Muscle of back (tissue), 11 donors: Measurements from ENCODE around the gene PPY. TPM values are rescaled to one million over a fixed set of nuclear protein-coding genes. Genes with fewer than 3 reads are reported as not detected.
"Not testable (repeated sequence)": the region's sequence is repeated elsewhere in the genome, so short reads cannot be mapped to it uniquely, and the experiment has no call there.

ENCODE experiments used
- DNase-seq, 3 donors: peaks; one replicate each; pipeline versions ENCODE4 v3.0.0 to v3.0.0-alpha.2; 2013
- polyA plus RNA-seq, 10 donors: library from polyadenylated mRNA; unstranded; fragments of 120-200 nt; gene quantifications; one replicate each; pipeline ENCODE4 v1.2.1, GENCODE V29; 2013; ENCODE audit not compliant: insufficient read length in 10 of 10

The PPY gene
- polyA plus RNA-seq, 10 donors = not detected

DNA sequence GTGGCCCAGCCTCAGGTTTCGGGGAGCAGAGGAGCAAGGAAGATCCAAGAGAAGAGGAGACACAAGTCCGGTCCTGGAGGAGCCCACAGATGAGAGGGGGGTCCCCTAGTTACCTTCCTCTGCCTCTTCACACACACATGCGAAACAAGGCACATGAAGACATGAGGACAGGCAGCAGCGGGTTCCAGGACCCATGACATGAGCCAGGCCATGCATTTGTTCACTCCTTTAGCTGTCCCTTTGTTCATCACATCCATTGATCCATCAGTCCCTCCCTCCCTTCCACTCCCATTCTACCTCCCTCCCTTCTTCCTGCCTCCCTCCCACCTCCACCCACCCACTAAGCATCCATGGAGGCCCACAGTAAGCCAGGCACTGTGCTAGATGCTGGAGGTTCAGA is 9.4 kb downstream of the PPY start:
- no peak for DNase-seq

DNA sequence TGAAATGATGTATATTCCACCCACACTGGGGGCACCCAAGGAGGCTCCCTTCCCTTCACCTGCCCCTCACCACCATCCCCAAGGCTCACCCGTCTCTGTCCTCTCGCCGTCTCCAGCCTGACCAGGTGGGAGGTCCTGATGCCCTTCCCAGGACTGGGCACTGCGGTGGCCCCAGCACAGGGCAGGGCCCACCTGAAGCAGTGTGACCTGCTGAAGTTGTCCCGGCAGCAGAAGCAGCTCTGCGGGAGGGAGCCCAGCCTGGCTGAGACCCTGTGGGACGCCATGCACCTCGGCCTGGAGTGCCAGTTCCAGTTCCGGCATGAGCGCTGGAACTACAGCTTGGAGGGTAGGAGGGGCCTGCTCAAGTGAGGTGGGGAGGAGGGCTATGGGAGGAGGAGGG is 9.9 kb downstream of the PPY start:
- DNase-seq = no peak

DNA sequence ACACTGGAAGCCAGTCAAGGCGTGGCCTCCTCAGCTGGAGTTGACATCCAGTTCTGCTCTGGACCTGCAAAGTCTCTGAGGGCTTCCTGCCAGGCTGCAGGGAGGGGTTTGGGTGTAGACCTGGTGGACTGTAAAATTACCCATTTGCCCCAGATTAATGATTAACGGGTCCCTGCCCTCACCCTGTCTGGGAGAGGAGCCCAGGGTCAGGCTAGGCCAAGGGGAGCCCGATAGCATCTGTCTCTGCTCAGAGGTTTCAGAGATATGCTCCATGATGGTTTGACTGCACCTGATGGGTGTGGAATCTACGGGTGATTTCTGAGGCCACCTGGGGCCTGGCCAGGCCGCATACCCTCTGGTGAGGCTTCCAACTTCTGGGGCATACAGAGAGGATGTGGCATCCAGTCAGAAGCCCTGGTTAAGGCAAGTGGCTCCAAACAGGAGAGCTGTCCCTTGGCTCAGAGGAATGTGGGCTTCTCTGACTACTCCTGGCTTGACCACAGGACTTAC is 11.2 kb downstream of the PPY start:
- no peak for DNase-seq

GRCh38 chr17:43928609-43929008 is 13.7 kb downstream of the PPY start:
- no peak for DNase-seq

GRCh38 chr17:43927929-43928328 is 14.3 kb downstream of the PPY start:
- DNase-seq = not testable (repeated sequence)

DNA sequence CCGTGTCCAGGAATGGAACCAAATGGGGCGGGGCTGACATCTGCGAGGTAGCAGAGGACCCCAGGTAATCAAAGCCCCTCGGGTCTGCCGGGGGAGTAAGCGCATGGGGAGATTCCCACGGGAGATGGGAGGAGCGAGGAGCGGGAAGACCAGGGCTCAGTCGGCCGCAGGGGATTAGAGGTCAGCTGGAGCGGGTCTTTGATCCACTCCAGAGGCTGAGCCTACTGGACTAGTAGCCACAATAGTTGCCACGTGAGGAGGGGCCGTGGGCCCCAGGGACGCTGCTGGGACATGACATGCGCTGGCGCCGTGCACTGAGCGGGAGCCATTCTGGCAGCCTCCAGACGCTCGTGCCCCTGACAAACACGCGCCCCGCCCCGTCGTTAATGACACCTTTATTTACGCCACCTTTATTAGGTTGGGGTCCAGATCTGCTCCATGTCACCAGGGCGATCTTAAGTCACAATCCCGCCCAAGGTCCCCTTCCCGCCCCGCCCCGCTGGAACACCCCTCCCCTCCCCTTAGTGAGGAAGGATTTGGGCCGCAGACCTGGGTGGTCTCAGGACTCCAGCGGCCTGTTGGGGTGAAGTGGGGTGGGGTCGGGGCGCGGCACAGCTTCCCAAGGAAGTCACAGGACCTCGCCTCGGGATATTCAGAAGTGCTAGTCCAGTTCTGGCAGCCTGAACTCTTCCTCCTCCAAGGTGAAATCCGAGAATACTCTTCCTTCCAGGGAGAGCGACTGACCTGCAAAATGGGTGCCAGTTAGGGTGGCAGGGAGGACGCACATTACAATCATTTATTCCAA is 15.0 kb downstream of the PPY start:
- DNase-seq = no peak

- DNase-seq = no peak
Observed at GRCh38 chr17:43924558-43924957, 17.7 kb downstream of the PPY start.

DNA sequence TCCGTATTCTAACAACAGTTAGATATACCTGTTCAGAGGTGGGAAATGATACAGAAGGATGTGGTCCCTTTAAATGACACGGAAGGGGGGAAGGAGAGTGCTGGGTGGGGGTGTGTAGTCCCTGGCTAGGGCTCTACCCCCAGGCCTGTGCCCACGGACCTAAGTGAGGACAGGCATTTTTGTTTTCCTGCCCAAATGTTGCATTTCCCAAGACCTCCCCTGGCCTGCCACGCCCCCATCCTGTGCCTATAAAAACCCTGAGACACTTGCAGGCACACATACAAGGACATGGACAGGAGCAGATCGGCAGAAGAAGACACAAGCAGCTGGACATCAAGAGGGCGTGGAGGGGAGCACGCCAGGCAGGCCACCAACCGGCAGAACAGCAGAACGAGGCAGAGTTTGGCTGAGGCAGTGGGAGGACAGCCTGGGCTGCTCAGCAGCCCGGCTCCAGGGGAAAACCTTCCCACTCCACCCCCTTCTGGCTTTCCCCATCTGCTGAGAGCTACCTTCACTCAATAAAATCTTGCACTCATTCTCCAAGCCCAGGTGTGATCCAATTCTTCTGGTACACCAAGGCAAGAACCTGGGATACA is 21.7 kb downstream of the PPY start:
- DNase-seq = no peak

GRCh38 chr17:43918026-43918389 is 24.3 kb downstream of the PPY start:
- DNase-seq = no peak

DNA sequence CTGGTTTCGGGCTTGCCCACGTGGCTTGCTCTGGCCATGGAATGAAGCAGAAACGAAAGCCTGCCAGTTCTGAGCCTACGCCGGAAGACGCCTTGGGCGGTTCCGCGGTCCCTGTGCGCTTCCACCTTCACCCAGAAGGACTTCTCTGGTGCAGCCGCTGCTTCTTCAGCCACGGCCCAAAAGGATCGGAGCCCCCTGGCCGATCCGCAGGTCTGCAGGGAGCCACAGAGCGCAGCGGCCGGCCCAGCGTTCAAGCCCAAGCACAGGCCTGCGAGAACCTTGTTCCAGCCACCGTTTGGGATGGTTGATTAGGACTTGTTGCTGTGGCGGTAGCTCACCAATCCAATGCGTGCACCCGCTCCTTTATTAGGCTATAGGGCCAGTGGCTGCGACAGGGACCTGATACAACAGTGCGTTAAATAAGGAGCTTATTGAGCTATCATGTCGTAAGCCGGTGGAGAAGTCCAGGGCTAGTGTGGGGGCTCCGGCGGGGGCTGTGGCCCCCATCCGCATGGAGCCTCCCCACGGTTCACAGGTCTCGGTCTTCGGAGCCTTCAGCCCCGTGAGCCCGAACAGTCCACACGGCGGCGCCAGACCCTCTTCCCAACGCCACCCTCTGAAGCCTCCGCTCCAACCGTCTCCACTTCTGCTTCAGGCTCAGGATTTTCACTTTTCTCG is 24.8 kb downstream of the PPY start:
- DNase-seq = peak in 2 of 3 donors; percentile 33 to 64

DNA sequence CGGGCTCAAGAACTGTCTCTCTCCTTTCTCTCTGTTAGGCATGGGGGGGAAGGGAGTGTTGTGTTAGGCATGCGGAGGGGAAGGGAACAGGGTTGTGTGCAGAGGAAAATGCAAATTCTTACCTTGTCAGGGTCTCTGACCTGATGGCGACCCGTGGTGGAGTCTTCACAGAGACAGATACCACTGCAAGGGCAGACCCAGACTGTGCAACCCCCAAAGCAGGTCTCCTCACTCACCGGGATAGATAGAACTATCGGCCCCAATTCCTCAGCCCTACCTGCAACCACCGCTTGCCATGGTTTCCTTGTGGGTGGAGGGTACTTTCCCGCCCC is 25.3 kb downstream of the PPY start:
- no peak for DNase-seq

DNA sequence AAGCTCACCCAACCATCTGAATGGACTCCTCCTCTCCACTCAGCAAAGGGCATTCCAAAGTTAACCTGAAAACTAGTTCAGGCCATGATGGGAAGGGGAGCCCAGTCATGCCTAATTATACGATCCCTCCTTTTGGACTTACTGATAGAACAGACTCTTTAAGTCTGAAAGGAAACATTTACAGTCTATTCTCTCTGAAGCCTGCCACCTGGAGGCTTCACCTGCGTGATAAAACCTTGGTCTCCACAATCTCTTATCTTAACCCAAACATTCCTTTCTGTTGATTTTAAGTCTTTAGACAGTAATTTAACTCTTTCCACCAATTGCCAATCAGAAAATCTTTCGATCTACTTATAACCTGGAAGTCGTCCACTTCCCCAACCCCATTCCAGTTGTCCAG is 25.9 kb downstream of the PPY start:
- no peak for DNase-seq

GRCh38 chr17:43915559-43915958 is 26.7 kb downstream of the PPY start:
- no peak for DNase-seq

- no peak for DNase-seq
Observed at GRCh38 chr17:43914451-43914850, 27.8 kb downstream of the PPY start.

DNA sequence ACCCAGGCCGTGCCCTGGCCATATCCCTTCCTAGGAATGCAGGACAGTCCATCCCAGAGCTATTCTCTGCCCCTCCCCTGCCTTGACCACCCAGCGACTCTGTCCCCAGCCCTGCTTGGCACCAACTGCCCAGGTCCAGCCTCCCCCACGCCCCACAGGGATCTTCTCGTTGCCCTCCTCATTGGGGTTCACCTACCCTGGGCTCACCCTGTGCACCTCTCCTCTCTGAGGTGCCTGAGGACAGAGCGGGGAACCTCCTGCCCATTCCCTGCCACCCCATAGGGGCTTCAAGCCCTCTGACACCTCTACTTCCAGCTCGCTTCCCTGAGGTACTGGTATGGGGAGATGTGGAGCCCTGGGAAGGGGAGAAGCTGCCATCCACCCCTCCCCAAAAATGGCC is 28.7 kb downstream of the PPY start:
- no peak for DNase-seq

- no peak for DNase-seq
Observed at GRCh38 chr17:43912635-43913304, 29.5 kb downstream of the PPY start.

DNA sequence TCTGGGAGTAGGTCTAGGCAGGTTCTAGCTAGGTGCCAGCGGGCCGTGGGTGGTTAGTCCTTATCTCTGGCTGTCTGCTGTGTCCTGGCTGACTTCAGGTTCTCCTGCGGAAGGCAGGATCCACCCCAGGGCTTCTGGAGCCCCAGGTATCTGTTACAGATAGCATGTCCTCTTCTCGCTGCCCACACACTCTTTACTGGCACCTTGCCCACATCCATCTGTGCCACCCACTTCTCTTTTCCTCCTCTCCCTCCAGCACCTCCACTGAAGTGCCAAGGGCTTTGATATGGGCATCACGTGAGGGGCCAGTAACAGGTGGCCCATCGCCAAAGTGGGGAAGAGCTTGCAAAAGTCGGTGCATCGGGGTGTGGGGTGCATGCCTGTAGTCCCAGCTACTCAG is 30.4 kb downstream of the PPY start:
- DNase-seq = no peak

- DNase-seq = no peak
Observed at GRCh38 chr17:43909537-43910231, 32.6 kb downstream of the PPY start.

DNA sequence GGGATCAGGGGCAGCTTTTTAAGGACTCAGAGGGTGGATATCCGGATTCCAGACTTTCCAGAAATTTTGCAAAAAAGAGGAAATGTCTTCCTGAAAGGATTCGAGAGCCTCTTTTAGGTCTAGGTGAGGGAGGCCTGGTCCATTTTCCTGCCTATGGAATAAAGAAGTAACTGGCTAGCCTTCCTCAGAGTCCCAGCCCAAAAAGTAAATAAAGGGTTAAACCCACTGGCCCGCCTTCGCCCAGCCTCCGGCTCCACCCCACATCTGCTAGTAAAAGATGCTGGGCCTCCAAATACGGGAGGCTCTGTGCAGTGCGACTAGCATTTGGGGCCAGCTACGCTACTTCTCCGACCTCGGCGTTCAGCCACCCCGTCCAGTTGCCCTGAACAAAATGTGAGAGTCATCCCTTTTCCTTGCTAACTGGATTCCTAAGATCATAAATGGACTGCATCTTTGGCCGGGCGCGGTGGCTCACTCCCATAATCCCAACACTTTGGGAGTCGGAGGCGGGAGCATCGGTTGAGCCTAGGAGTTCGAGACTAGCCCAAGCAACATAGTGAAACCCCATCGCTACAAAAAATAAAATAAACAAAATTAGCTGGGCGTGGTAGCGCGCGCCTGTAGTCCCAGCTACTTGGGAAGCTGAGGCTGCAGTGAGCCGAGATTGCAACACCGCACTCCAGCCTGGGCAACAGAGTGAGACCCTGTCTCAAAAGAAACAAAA is 34.1 kb downstream of the PPY start:
- peak; percentile 75 to 94 (median 84) for DNase-seq

- DNase-seq = peak; percentile 78 to 97 (median 88)
Observed at GRCh38 chr17:43907425-43907981, 34.8 kb downstream of the PPY start, which contains the start of gene MPP2. TSS of gene MPP2 (minus strand) at chr17:43907536. CDS start at chr17:43904460, 3,076 bp downstream.

- no peak for DNase-seq
Observed at GRCh38 chr17:43906951-43907424, 35.3 kb downstream of the PPY start.
